PFSK-1 (cell line): ENCODE data around the gene C1orf159.

Experiments used
- FOXP2 ChIP-seq: optimal IDR thresholded peaks from 2 replicates; pipeline ENCODE3; 2011; ENCODE audit warnings: borderline replicate concordance, control low read depth, inconsistent platforms; ENCODE audit not compliant: insufficient read depth; ENCODE audit errors: extremely low read length, extremely low read depth
- POLR2AphosphoS5 ChIP-seq: IDR thresholded peaks from 2 replicates; pipeline ENCODE4 v1.6.1; 2012; ENCODE audit warnings: low read depth, mild to moderate bottlenecking, control low read depth, low read length, moderate library complexity
- SIN3A ChIP-seq: IDR thresholded peaks from 2 replicates; pipeline ENCODE4 v1.6.1; 2012; ENCODE audit warnings: mild to moderate bottlenecking, low read length, moderate library complexity, borderline replicate concordance; ENCODE audit not compliant: insufficient read depth
- TAF1 ChIP-seq: IDR thresholded peaks from 2 replicates; pipeline ENCODE4 v1.6.1; 2012; ENCODE audit warnings: low read length, control low read depth, borderline replicate concordance; ENCODE audit not compliant: insufficient read depth
- TF ChIP-seq, protein P1 (sequence below), 2 experiments: IDR thresholded peaks; 2 replicates each; pipeline versions ENCODE4 v1.6.1 to v1.8.0; 2011 to 2012; ENCODE audit warnings: low read depth in 2 of 2, low read length in 2 of 2, control low read depth in 1 of 2, inconsistent platforms in 1 of 2, mild to moderate bottlenecking in 1 of 2, moderate library complexity in 1 of 2; ENCODE audit not compliant: insufficient read depth in 1 of 2

C1orf159 gene

DNA sequence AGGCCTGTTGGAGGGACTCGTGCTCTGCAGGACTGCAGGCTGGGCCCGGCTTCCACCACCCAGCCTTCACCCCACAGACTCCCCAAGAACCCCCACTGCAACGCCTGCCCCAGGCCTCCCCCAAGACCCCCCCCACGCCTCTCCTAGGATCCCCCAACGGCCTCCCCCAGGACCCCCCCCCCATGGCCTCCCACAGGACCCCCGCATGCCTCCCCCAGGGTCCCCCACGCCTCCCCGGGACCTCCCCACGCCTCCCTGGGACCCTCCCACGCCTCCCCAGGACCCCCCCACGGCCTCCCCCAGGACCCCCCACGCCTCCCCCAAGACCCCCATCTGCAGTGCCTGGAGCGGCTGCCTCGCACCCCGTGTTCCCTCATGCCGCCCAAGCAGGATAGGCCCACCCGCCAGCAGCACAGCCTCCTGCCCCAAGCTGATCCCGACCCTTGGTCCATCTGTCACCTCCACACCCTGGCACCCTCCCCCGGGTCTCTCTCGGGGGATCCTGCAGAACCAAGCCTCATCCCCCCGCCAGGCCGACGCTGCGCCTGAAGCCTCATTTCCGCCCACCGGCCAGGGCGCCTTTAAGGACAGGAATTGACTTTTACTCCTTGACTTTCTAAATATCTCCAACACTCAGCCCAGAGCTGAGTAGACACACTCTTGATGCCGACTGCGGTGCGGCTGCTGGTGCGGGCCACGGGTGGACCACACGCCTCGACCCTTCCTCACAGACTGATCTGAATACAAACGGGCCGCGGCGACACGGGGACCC lies 27.7 kb downstream of the C1orf159 start:
- TF ChIP-seq POLR2AphosphoS5 (no peak), TAF1 (no peak), SIN3A (no peak)
- TF ChIP-seq, protein P1, sequence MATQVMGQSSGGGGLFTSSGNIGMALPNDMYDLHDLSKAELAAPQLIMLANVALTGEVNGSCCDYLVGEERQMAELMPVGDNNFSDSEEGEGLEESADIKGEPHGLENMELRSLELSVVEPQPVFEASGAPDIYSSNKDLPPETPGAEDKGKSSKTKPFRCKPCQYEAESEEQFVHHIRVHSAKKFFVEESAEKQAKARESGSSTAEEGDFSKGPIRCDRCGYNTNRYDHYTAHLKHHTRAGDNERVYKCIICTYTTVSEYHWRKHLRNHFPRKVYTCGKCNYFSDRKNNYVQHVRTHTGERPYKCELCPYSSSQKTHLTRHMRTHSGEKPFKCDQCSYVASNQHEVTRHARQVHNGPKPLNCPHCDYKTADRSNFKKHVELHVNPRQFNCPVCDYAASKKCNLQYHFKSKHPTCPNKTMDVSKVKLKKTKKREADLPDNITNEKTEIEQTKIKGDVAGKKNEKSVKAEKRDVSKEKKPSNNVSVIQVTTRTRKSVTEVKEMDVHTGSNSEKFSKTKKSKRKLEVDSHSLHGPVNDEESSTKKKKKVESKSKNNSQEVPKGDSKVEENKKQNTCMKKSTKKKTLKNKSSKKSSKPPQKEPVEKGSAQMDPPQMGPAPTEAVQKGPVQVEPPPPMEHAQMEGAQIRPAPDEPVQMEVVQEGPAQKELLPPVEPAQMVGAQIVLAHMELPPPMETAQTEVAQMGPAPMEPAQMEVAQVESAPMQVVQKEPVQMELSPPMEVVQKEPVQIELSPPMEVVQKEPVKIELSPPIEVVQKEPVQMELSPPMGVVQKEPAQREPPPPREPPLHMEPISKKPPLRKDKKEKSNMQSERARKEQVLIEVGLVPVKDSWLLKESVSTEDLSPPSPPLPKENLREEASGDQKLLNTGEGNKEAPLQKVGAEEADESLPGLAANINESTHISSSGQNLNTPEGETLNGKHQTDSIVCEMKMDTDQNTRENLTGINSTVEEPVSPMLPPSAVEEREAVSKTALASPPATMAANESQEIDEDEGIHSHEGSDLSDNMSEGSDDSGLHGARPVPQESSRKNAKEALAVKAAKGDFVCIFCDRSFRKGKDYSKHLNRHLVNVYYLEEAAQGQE (IDR thresholded peaks at IDR 0.05; ENCODE audit: insufficient read depth in 1 of 2, low read depth in 2 of 2, low read length in 2 of 2): no peak

DNA sequence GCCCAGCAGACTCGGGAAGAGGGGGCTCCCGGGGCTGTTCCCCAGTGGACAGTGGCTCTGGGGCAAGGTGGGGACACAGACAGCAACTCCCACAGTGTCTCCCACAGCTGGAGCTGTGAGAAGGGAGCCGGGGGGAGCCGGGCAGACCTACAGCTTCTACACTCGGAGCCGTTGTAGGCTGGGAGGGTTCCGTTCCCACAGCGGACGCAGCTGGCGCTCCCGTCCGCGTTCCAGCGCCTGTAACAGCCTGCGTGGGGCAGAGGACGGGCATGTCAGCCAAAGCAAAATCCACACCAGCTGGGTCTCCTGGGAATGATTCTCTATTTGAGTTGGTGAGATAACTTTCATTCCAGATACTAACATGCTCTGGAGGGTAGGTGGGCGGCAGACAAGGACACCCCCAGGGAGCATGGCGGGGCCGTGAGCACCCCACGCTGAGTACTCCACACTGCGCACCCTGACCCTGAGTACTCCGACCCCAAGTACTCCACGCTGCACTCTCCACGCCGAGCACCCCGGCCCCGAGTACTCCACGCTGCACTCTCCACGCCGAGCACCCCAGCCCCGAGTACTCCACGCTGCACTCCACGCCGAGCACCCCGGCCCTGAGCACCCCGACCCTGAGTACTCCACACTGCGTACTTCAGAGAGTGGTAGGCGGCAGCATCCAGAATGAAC lies 28.4 kb downstream of the C1orf159 start:
- TF ChIP-seq FOXP2 (no peak), SIN3A (no peak), TAF1 (no peak), POLR2AphosphoS5 (no peak)

DNA sequence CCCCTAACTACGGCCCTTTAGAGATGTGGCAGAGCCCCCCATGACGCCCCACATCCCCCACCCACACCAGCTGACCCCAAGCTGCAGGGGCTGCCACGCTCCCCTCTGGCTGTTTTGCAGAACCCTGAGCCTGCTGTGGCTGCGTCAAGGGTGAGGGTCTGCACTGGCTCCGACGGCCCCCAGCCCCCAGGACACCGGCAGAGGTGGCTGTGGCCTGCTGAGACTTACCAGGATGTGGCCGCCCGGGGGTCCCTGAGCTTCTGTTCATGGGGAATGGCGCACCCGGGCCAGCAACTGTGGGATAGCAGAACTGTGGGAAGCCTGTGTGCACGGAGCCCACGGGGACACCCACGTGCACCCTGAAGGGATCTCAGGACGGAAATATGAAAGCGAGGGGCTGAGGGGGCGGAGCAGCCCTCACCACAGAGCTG lies 29.0 kb downstream of the C1orf159 start:
- no peak for TF ChIP-seq SIN3A
- no peak for TF ChIP-seq FOXP2
- no peak for TF ChIP-seq POLR2AphosphoS5
- no peak for TF ChIP-seq TAF1
- TF ChIP-seq, protein P1 (IDR thresholded peaks at IDR 0.05; ENCODE audit: insufficient read depth in 1 of 2, low read depth in 2 of 2, low read length in 2 of 2): no peak

DNA sequence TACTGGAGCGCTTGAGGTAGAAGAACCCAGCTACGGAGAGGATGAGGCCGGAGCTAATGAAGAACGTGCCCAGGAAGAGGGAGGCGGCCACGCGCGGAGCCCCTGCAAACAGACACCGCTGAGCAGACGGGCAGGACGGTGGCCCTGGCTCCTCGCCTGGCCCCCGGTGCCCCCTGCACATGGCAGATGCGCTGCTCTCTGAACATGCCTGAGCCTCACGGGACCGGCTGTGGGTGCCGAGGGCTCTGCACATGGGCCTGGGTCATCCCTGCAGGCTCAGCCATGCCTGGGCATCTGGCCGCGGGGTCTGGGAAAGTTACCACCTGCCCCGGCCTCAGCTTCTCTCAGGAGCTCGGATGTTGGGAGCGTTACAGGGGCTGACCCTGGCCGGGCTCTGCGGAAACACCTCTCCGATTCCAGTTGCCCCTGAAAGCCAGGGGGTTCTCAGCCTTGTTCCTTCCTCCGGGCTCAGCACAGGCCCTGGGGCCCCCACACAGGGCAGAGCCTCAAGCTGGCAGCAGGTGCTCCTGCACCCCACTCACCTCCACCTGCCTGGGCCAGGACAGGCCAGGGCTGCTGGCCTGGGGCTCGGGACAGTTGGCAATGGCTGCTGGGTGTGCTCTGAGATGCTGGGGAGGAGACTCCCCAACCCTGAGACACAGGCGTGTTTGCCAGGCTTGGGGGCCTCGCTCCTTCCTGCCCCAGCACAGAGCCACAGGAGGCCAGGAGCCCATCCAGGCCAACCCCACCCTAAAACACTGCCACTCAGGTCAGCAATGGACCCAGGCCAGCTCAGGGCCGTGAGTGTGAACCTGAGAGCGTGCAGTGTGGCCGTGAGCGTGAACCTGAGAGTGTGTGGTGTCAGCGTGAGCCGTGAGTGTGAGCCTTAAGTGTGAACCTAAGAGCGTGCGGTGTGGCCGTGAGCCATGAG lies 29.7 kb downstream of the C1orf159 start:
- TF ChIP-seq POLR2AphosphoS5 (no peak), TAF1 (no peak), SIN3A (no peak), FOXP2 (no peak)
- TF ChIP-seq, protein P1 (IDR thresholded peaks at IDR 0.05; ENCODE audit: insufficient read depth in 1 of 2, low read depth in 2 of 2, low read length in 2 of 2): no peak

DNA sequence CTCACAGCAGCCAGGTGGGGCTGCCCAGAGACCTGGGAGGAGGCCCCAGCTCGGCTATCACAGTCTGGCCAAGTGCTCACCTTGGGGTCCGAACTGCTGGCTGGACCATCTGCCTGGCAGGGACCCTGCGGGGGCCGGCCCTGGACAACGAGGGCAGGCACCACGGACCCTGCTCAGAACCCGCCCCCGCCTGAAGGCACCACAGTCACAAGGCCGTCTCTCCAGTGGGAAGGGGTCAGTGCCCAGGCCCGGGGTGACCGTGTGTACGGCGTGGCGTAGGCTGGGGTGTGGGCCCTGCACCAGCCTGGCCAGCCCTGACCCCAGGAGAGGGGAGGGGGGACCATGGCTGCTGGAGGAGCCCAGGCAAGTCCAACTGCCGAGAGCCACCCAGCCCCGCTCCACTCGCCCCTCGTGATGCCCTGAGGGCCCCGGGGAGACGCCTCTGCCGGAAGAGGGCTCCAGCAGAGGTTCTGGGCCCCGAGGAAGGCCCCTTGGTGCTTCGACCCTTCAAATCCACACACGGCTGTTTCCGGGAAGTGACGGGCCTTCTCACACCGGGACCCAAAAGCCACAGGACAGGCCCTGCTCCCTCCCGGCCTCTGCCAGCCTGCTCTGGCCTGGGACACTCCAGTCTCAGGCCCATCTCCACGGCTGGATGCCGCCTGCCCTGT lies 30.6 kb downstream of the C1orf159 start:
- TF ChIP-seq POLR2AphosphoS5: no peak
- no peak for TF ChIP-seq SIN3A
- TF ChIP-seq, protein P1 (IDR thresholded peaks at IDR 0.05; ENCODE audit: insufficient read depth in 1 of 2, low read depth in 2 of 2, low read length in 2 of 2): no peak
- TF ChIP-seq TAF1: no peak
- TF ChIP-seq FOXP2: no peak
